NCI-H82 (cell line): ENCODE measurements around the gene ZNF763.
A peak's percentile ranks its signal among the peaks of the same experiment; 100 is the strongest.
"Not testable (repeated sequence)": the region's sequence is repeated elsewhere in the genome, so short reads cannot be mapped to it uniquely, and the experiment has no call there.

Experiments
- DNase-seq: peaks from one replicate; lab custom pipeline; 2025; lab: John Stamatoyannopoulos, UW

ZNF763 gene

DNA sequence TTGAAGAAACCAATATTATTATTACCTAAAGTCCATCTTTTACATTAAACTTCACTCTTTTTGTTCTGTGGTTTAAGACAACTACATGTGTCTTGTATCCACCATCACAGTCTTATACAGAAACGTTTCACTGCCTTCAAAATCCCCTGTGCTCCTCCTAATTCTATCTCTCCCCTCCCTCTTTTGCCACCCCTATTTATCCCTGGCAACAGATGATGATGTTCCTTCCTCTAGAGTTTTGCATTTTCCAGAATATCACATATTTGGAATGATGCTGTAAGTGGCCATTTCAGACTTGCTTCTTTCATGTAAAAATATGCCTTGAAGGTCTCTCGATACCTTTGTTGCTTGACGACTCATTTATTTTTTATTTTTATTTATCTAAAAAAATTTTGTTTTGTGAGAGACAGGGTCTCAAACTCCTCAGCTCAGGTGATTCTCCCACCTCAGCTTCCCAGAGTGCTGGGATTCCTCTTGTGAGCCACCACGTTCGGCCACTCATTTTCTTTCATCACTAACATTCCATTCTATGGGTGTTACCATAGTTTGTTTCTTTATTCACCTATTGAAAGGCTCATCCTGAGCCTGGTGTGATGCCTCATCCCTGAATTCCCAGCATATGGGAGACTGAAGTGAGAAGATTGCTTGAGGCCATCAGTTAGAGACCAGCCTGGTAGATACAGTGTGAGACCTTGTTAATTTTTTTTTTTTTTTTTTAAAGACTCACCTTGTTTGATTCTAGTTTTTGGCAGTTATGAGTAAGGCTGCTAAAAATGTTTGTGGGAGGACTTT lies 8.4 kb downstream of the ZNF763 start:
- no peak for DNase-seq

DNA sequence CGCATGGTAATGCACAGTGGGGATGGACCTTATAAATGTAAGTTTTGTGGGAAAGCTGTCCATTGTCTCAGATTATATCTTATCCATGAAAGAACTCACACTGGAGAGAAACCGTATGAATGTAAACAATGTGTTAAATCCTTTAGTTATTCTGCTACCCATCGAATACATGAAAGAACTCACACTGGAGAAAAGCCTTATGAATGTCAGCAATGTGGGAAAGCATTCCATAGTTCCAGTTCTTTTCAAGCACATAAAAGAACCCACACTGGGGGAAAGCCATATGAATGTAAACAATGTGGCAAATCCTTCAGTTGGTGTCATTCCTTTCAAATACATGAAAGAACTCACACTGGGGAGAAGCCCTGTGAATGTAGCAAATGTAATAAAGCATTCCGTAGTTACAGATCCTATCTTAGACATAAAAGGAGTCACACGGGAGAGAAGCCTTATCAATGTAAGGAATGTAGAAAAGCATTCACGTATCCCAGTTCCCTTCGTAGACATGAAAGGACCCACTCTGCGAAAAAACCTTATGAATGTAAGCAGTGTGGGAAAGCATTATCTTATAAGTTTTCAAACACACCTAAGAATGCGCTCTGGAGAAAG lies 13.8 kb downstream of the ZNF763 start:
- no peak for DNase-seq

DNA sequence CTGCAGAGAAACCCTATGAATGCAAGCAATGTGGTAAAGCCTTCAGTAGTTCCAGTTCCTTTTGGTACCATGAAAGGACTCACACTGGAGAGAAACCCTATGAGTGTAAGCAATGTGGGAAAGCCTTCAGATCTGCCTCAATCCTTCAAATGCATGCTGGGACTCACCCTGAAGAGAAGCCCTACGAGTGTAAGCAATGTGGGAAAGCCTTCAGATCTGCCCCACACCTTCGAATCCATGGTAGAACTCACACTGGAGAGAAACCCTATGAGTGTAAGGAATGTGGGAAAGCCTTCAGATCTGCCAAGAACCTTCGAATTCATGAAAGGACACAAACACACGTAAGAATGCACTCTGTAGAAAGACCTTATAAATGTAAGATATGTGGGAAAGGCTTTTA lies 14.7 kb downstream of the ZNF763 start:
- no peak for DNase-seq

DNA sequence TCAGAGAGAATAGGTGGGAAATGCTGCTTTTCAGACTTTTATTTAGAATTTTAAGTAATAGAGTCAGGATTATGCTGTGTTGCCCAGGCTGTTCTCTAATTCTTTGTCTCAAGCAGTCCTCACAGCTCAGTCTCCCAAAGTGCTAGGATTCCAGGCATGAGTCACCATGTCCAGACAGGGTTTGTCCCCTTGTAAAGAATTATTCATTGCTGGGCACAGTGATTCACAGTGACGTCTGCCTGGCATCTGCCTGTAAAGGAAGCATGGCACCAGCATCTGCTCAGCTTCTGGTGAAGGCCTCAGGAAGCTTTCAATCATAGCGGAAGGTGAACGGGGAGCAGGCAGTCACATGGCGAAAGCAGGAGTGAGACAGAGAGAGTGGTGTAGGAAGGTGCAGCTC lies 17.7 kb downstream of the ZNF763 start:
- DNase-seq = no peak

DNA sequence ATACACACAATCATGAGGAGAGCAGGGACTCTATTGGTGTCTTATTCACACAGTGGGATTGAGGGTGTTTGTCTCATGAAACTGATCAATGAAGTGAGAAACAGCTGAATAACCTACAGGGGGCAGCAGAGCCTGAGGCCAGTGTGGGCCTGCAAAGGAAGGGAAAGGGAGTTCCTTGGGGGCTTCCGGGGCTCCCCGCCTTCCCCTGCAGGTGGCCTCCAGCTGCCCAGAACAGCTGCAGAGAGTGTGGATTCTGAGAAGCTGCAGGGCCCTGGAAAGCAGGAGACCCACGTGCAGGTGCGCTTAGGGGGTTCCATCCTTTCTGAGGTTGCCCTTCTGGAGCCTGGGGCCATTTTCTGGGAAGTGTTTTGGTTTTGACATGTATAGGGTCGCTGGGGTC lies 20.1 kb downstream of the ZNF763 start:
- DNase-seq = peak; percentile 43

DNA sequence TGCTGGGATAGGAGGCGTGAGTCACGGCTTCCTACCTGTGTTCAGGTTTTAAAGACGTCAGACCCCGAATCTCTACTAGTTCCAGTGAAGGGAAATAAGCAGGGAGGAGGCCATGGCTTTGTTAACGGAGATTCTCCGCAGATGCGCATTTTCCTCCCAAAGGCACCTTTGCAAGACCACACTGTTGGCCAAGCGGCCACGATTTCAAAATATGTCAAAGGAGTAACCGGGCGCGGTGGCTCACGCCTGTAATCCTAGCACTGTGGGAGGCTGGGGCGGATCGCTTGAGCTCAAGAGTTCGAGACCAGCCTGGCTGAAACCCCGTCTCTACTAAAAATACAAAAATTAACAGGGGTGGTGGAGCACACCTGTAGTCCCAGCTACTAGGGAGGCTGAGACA lies 21.9 kb downstream of the ZNF763 start:
- DNase-seq = no peak

DNA sequence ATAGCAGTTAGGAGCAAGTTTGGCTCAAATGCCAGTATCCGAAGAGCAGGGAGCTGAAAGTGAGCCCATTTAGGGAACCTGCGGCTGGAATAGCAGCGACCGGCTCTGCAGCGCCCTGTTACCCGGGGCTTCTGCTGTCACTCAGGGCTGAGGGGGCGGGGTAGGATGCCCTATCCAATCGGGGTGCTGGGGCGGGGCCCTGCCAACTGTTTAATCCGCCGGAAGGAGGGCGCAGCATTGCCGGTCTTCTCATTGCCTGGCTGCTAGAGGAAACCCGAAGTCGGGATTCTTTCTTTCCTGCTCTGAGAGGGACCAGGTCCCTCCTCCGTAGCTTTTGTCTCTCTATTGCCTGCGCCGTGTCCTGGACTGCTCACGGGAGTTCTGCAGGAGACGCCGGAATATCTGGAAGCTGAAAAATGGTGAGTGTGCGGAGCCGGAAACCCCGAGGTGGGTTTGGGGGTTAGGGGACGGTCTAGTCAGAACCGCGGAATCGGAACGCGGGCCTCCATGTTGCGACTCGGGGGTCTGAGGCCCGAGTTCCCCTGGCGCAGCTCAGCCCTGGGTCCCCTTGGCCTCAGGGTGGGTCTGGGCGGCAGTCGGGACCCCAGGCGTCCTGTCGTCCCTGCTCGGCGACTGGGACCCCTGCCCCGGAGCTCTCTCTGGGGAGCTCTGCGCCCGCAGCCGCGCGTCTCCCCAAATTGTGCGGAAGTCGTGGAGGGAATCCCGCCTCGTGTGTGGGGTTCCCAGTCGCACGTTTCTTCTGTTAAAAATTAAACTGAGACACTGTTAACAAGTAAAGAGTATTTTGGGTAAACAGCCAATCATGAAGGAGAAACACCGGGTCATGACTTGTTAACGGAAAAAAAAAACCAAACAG lies 22.8 kb downstream of the ZNF763 start:
- peak; percentile 97 for DNase-seq

DNA sequence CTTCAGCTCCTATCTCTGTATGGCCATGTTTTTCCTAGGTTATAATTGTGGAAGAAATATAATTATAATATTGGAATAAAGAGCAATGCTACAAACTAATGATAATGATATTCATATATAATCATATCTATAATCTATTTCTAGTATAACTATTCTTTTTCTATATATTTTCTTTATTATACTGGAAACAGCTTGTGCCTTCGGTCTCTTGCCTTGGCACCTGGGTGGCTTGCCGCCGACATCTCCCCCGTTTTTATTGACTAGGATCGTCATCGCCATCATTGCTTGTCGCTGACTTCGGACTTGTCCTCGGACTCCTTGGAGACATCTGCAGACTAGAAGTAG lies 24.2 kb downstream of the ZNF763 start:
- DNase-seq = no peak

DNA sequence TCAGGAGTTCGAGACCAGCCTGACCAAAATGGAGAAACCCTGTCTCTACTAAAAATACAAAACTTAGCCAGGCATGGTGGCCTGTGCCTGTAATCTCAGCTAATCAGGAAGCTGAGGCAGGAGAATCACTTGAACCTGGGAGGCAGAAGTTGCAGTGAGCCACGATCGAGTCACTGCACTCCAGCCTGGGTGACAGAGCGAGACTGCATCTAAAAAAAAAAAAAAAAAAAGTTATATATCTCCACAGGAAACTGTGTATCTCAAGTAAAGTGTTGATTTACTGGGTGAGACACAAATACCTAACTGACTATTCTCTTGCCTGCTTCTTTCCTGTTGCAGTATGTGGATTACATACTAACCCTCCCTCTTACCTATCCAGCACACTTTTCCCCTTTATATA lies 27.1 kb downstream of the ZNF763 start:
- DNase-seq = not testable (repeated sequence)

DNA sequence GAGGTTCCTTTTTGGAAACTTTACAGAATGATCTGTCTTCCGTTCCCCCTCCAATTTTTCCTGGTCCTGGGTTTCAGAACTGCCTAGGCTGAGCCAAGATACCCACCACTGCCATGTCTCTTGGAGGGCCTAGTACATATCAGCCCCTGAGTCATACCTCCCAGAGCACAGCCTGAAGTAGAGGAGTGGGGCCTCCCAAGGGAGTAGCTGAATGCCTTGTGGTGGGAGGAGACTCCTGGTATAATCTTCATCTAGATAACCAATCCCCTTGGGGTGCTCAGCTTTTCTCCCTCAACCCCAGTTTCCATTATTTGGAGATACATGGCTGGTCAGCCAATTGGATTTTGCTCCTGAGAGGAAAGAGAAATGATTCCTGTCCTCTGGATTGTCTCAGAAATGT lies 30.3 kb downstream of the ZNF763 start:
- DNase-seq = no peak

DNA sequence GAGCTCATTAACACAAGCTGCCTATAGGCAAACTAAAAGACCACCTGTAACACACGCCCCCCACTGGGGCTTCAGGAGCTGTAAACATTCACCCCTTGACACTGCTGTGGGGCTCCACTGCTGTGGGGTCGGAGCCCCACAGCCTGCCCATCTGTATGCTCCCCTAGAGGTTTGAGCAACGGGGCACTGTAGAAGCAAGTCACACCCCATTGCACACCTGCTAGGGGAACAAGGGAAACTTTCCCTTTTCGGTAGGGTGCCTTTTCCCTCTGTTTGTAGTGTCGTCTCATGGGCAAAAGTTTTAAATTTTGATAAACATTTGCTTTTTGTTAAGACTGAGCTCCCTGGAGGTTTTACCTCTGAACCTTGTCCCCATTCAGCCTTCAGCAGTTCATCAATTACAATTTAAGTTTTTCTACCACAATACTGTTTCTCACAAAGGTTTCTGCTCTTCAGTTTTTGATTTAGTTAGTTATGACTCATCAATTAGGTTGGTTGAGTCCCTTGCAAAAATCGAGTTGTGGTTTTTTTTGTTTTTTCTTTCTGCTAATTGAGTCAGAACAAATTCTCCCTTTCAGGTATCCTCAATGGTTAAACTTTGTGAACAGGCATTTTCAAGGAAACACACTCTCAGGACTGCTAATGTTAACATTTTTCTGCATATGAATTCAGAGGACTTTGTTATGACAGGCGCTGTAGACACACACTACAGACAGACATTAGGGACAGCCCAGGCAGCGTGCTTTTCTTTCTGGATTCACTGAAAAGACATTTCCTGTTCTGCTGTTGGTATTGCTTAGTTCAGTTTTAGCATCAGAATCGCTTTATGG lies 35.5 kb downstream of the ZNF763 start:
- no peak for DNase-seq

DNA sequence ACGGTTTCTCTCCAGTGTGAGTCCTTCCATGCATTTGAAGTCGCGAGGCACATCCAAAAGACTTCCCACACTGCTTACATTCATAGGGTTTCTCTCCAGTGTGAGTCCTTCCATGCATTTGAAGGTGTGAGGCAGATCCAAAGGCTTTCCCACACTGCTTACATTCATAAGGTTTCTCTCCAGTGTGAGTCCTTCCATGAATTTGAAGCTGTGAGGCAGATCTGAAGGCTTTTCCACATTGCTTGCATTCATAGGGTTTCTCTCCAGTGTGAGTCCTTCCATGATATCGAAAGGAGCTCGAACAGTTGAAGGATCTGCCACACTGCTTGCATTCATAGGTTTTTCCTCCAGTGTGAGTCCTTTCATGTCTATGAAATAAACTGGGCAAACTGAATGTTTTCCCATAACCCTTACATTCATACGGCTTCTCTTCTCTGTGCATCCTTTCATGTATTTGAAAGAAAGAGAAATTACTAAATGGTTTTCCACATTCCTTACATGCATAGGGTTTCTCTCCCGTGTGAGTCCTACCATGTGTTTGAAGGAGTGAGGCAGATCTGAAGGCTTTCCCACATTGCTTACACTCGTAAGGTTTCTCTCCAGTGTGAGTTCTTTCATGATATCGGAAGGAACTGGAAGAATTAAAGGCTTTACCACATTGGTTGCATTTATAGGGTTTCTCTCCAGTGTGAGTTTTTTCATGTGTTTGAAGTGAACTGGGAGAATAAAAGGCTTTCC lies 50.3 kb downstream of the ZNF763 start:
- DNase-seq = no peak

DNA sequence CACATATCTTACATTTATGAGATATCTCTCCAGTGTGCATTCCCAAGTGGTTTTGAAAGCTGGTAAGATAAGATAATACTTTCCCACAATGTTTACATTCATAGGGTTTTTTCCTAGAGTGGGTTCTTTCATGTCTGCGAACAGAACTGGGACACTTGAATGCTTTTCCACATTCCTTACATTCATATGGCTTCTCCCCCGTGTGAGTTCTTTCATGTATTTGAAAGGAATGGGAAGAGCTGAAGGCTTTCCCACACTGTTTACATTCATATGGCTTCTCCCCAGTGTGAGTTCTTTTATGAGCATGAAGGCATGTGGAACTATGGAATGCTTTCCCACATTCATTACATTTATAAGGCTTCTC lies 50.9 kb downstream of the ZNF763 start:
- no peak for DNase-seq
